ENCODE results near the gene RBBP8NL.

Gene RBBP8NL

GRCh38 chr20:62430866-62431447, 3.6 kb upstream of the RBBP8NL start:
- H3K79me2 ChIP-seq (ENCODE audit: control insufficient read depth, insufficient read depth, low read length, poor library complexity) = peaks cover 10% of the 10 kb centered on the region
- H3K79me1 ChIP-seq (ENCODE audit: low read length) = peaks cover 23% of the 10 kb centered on the region
- H2AK5ac ChIP-seq (ENCODE audit: low read length) = no peak overlapping the region
- H3K4me3 ChIP-seq (ENCODE audit: low read depth, low read length) = no peak overlapping the region
- H3K18ac ChIP-seq (ENCODE audit: low read length) = no peak overlapping the region
- WGBS (ENCODE audit: extremely low coverage, insufficient coverage, insufficient read length) = no CpG with 5 or more reads among the region's 23 CpGs
- no peak overlapping the region for H3K23ac ChIP-seq (ENCODE audit: low read length)
- no peak overlapping the region for H2BK5ac ChIP-seq (ENCODE audit: low read depth, low read length, poor library complexity)
- H3K14ac ChIP-seq (ENCODE audit: low read length) = no peak overlapping the region
- H3K4me1 ChIP-seq (ENCODE audit: control insufficient read depth in 1 of 2, insufficient read depth in 2 of 2, low read length in 2 of 2) = peaks cover 26 to 29% of the 10 kb centered on the region in 2 experiments
- H3K27ac ChIP-seq (ENCODE audit: low read depth, low read length) = no peak overlapping the region
- no peak overlapping the region for H2BK12ac ChIP-seq (ENCODE audit: low read length)
- no peak overlapping the region for H4K12ac ChIP-seq (ENCODE audit: low read depth, low read length)
- no peak overlapping the region for H3K9ac ChIP-seq (ENCODE audit: low read length)
- no peak overlapping the region for H3K4ac ChIP-seq (ENCODE audit: low read depth, low read length)
- no peak overlapping the region for H4K8ac ChIP-seq (ENCODE audit: low read depth, low read length)
- no peak overlapping the region for H2AFZ ChIP-seq (ENCODE audit: insufficient read depth, low read length, poor library complexity)
- H3K36me3 ChIP-seq (ENCODE audit: control insufficient read depth in 1 of 2, insufficient read depth in 2 of 2, low read length in 2 of 2) = no peaks in the 10 kb centered on the region
- H3K4me2 ChIP-seq (ENCODE audit: low read length) = no peak overlapping the region
- no peak for DNase-seq
- H4K91ac ChIP-seq (ENCODE audit: low read depth, low read length) = no peak overlapping the region
- H2BK120ac ChIP-seq (ENCODE audit: insufficient read depth, low read length, poor library complexity) = no peak overlapping the region
- peaks cover 2% of the 10 kb centered on the region for H3K9me3 ChIP-seq (ENCODE audit: insufficient read depth, low read depth, low read length)
- no peaks in the 10 kb centered on the region for H3K27me3 ChIP-seq (ENCODE audit: insufficient read depth, low read length)

DNA sequence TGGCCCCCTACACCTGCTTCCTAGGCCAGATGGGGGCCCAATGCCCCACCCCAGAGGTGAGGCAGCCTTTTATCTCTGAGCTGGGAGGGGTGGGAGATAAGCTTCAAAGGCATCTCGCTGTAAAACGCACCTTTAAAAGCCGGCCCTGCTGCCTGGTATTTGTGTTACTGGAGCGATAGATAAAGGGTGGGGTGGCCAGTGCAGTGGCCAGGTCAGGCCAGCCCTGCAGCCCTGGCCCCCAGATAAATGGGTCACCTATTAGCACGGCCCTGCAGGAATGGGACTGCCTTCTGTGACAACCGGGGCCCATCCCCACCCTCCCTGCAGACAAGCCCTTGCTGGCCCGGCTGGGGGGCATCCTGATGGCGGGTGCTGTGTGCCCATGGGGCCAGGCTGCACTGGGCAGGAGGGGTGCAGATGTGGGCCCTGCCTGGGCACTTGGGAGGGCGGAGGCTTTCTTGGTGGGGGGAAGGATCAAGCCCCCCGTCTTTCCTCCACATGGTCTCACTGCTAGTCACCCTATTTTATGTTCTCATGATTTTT, 3.0 kb upstream of the RBBP8NL start:
- H3K36me3 ChIP-seq (ENCODE audit: control insufficient read depth in 1 of 2, insufficient read depth in 2 of 2, low read length in 2 of 2) = no peaks in the 10 kb centered on the region
- H3K79me1 ChIP-seq (ENCODE audit: low read length) = peaks cover 23% of the 10 kb centered on the region
- no peak overlapping the region for H3K9ac ChIP-seq (ENCODE audit: low read length)
- DNase-seq = no peak
- no peak overlapping the region for H3K23ac ChIP-seq (ENCODE audit: low read length)
- H4K8ac ChIP-seq (ENCODE audit: low read depth, low read length) = no peak overlapping the region
- H3K18ac ChIP-seq (ENCODE audit: low read length) = no peak overlapping the region
- H3K4me3 ChIP-seq (ENCODE audit: low read depth, low read length) = no peak overlapping the region
- no peak overlapping the region for H2AK5ac ChIP-seq (ENCODE audit: low read length)
- H3K4ac ChIP-seq (ENCODE audit: low read depth, low read length) = no peak overlapping the region
- H3K4me2 ChIP-seq (ENCODE audit: low read length) = no peak overlapping the region
- no peak overlapping the region for H4K12ac ChIP-seq (ENCODE audit: low read depth, low read length)
- no peak overlapping the region for H2AFZ ChIP-seq (ENCODE audit: insufficient read depth, low read length, poor library complexity)
- H3K27me3 ChIP-seq (ENCODE audit: insufficient read depth, low read length) = no peaks in the 10 kb centered on the region
- H3K27ac ChIP-seq (ENCODE audit: low read depth, low read length) = no peak overlapping the region
- H2BK120ac ChIP-seq (ENCODE audit: insufficient read depth, low read length, poor library complexity) = no peak overlapping the region
- H3K79me2 ChIP-seq (ENCODE audit: control insufficient read depth, insufficient read depth, low read length, poor library complexity) = peaks cover 10% of the 10 kb centered on the region
- no peak overlapping the region for H2BK12ac ChIP-seq (ENCODE audit: low read length)
- peak overlapping the region; percentile 28 for H4K91ac ChIP-seq (ENCODE audit: low read depth, low read length)
- no CpG with 5 or more reads among the region's 10 CpGs for WGBS (ENCODE audit: extremely low coverage, insufficient coverage, insufficient read length)
- no peak overlapping the region for H3K14ac ChIP-seq (ENCODE audit: low read length)
- H3K9me3 ChIP-seq (ENCODE audit: insufficient read depth, low read depth, low read length) = peaks cover 2% of the 10 kb centered on the region
- H3K4me1 ChIP-seq (ENCODE audit: control insufficient read depth in 1 of 2, insufficient read depth in 2 of 2, low read length in 2 of 2) = peaks cover 26 to 30% of the 10 kb centered on the region in 2 experiments
- no peak overlapping the region for H2BK5ac ChIP-seq (ENCODE audit: low read depth, low read length, poor library complexity)

DNA sequence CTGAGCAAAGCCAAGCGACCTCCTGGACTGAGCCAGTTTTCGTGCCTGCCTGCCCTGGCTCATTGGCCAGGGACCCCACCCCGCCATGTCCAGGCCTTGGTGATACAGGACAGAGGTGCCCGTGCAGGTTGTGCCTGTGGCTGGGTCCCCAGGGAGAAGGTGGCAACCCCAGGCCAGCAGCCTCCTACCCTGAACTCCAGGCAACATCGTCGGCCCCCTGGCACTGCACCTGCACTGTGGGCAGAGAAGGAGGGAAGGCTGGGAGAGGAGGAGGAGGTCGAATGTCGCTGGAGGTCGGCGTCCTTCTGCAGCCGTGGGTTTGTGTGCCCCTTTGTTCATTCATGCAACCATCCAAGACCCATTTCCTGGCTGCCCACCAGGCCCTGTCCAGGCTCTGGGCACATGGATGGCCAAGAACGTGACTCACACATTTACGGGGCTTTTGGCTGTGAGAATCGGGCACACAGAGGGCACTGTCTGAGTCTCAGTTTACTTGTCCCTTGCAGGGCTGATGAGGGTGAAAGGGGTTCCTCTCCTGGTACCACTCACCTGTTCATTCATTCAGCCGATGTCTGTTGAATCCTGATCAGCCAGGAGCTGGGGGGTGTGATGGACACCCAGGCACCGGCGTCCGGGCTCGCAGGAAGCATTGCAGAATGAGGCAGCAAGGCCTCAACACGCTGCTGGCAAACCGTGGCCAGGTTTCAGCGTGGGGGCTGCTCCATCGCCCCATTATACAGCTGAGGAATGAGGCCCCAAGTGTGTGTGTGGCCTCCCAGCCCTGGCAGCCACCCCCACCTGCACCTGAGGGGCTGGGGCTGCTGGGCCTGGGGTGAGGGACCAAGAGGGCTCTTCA, 2.3 kb upstream of the RBBP8NL start:
- H2BK5ac ChIP-seq (ENCODE audit: low read depth, low read length, poor library complexity) = no peak overlapping the region
- H3K27ac ChIP-seq (ENCODE audit: low read depth, low read length) = no peak overlapping the region
- WGBS (ENCODE audit: extremely low coverage, insufficient coverage, insufficient read length) = no CpG with 5 or more reads among the region's 23 CpGs
- H3K14ac ChIP-seq (ENCODE audit: low read length) = no peak overlapping the region
- H4K91ac ChIP-seq (ENCODE audit: low read depth, low read length) = peak overlapping the region; percentile 30
- peak overlapping the region; percentile 63 for H2AK5ac ChIP-seq (ENCODE audit: low read length)
- H3K9ac ChIP-seq (ENCODE audit: low read length) = no peak overlapping the region
- no peak overlapping the region for H2BK12ac ChIP-seq (ENCODE audit: low read length)
- H4K8ac ChIP-seq (ENCODE audit: low read depth, low read length) = no peak overlapping the region
- H4K12ac ChIP-seq (ENCODE audit: low read depth, low read length) = no peak overlapping the region
- peak overlapping the region; percentile 15 for H2BK120ac ChIP-seq (ENCODE audit: insufficient read depth, low read length, poor library complexity)
- DNase-seq = no peak
- H3K36me3 ChIP-seq (ENCODE audit: control insufficient read depth in 1 of 2, insufficient read depth in 2 of 2, low read length in 2 of 2) = no peaks in the 10 kb centered on the region
- no peak overlapping the region for H2AFZ ChIP-seq (ENCODE audit: insufficient read depth, low read length, poor library complexity)
- peaks cover 2% of the 10 kb centered on the region for H3K9me3 ChIP-seq (ENCODE audit: insufficient read depth, low read depth, low read length)
- peaks cover 23% of the 10 kb centered on the region for H3K79me1 ChIP-seq (ENCODE audit: low read length)
- H3K4me1 ChIP-seq (ENCODE audit: control insufficient read depth in 1 of 2, insufficient read depth in 2 of 2, low read length in 2 of 2) = peaks cover 32 to 37% of the 10 kb centered on the region in 2 experiments
- H3K79me2 ChIP-seq (ENCODE audit: control insufficient read depth, insufficient read depth, low read length, poor library complexity) = peaks cover 13% of the 10 kb centered on the region
- no peaks in the 10 kb centered on the region for H3K27me3 ChIP-seq (ENCODE audit: insufficient read depth, low read length)
- no peak overlapping the region for H3K4ac ChIP-seq (ENCODE audit: low read depth, low read length)
- no peak overlapping the region for H3K23ac ChIP-seq (ENCODE audit: low read length)
- H3K18ac ChIP-seq (ENCODE audit: low read length) = no peak overlapping the region
- no peak overlapping the region for H3K4me2 ChIP-seq (ENCODE audit: low read length)
- H3K4me3 ChIP-seq (ENCODE audit: low read depth, low read length) = no peak overlapping the region

DNA sequence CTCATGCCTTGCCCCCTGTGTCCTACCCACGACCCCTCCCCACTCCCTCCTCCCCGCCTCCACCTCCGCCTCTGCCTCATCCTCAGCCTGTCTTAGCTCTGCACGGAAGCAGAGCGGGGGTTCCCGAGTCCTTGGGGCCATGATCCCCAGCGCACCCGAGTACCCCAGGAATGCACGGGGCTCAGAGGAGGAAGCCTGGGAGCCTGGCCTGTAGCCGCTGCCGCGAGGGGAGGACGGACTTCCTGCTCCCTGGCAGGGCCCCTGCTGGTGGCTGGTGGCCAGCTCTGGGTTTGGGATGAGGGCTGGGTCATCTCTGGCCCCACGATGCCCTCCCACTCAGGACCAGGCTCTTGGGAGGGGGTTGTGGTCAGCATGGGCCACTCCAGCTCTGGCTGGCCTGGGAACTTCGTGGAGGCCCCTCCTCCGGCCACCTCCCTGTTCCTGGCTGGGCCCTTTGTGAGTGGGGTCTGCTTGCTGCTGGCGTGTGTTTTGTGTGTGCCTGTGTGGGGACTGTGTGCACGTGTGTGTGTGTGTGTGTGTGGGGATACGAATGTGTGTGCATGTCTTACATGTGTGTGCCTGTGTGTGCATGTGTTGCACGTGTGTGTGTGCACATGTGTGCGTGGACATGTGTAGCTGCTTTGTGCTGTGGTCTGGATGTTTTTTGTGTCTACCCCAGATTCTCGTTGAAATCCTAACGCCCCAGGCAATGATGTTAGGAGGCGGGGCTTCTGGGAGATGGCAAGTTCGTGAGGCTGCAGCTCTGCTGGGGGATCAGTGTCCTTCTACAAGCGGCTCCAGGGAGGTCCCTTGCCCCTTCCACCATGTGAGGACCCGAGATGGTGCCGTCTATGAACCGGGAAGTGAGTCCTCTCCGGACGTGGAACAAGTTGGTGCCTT, 1.3 kb upstream of the RBBP8NL start:
- Histone ChIP-seq H3K79me2 (ENCODE audit: control insufficient read depth, insufficient read depth, low read length, poor library complexity) (peaks cover 13% of the 10 kb centered on the region), H3K79me1 (ENCODE audit: low read length) (peaks cover 23% of the 10 kb centered on the region), H3K4me3 (ENCODE audit: low read depth, low read length) (peak overlapping the region; percentile 10), H2AK5ac (ENCODE audit: low read length) (peak overlapping the region; percentile 69), H3K4me2 (ENCODE audit: low read length) (no peak overlapping the region), H3K36me3 (ENCODE audit: control insufficient read depth in 1 of 2, insufficient read depth in 2 of 2, low read length in 2 of 2) (no peaks in the 10 kb centered on the region), H2BK12ac (ENCODE audit: low read length) (peak overlapping the region; percentile 70), H3K23ac (ENCODE audit: low read length) (peak overlapping the region; percentile 76), H3K4ac (ENCODE audit: low read depth, low read length) (no peak overlapping the region), H3K27ac (ENCODE audit: low read depth, low read length) (no peak overlapping the region), H3K27me3 (ENCODE audit: insufficient read depth, low read length) (no peaks in the 10 kb centered on the region), H3K14ac (ENCODE audit: low read length) (peak overlapping the region; percentile 61), H2BK120ac (ENCODE audit: insufficient read depth, low read length, poor library complexity) (peak overlapping the region; percentile 91), H4K8ac (ENCODE audit: low read depth, low read length) (peak overlapping the region; percentile 42), H3K18ac (ENCODE audit: low read length) (peak overlapping the region; percentile 4), H3K9ac (ENCODE audit: low read length) (no peak overlapping the region), H3K9me3 (ENCODE audit: insufficient read depth, low read depth, low read length) (peaks cover 2% of the 10 kb centered on the region), H2BK5ac (ENCODE audit: low read depth, low read length, poor library complexity) (peak overlapping the region; percentile 52), H4K91ac (ENCODE audit: low read depth, low read length) (peak overlapping the region; percentile 89), H4K12ac (ENCODE audit: low read depth, low read length) (peak overlapping the region; percentile 9), H3K4me1 (ENCODE audit: control insufficient read depth in 1 of 2, insufficient read depth in 2 of 2, low read length in 2 of 2) (peaks cover 38 to 45% of the 10 kb centered on the region in 2 experiments), H2AFZ (ENCODE audit: insufficient read depth, low read length, poor library complexity) (peak overlapping the region; percentile 40)
- WGBS (ENCODE audit: extremely low coverage, insufficient coverage, insufficient read length) = no CpG with 5 or more reads among the region's 31 CpGs
- DNase-seq = no peak
